Astrocyte (in vitro differentiated cells and primary cell): ENCODE measurements around the gene KLF15. TPM values are rescaled to one million over a fixed set of nuclear protein-coding genes. Genes with fewer than 3 reads are reported as not detected.

ENCODE experiments used
- DNase-seq: peaks from one replicate; pipeline ENCODE4 v3.0.0-alpha.2; 2010; ENCODE audit warnings: low read depth
- FAIRE-seq: peaks from 2 replicates; lab custom pipeline; 2011; peaks lifted over from hg19 to GRCh38; lab: Jason Lieb, UNC
- H2AFZ ChIP-seq: 2 replicates; pipeline ENCODE4 v1.6.0; 2012; ENCODE audit warnings: low read depth, low read length, inconsistent platforms
- H3K27ac ChIP-seq: 2 replicates; pipeline ENCODE4 v1.5.1; 2011; ENCODE audit warnings: low read depth, low read length, inconsistent platforms
- H3K27me3 ChIP-seq: 2 replicates; pipeline ENCODE4 v1.6.0; 2011; ENCODE audit warnings: low read length, inconsistent platforms; ENCODE audit not compliant: insufficient read depth
- H3K36me3 ChIP-seq: 2 replicates; pipeline ENCODE4 v1.5.1; 2011; ENCODE audit warnings: low read length, inconsistent platforms; ENCODE audit not compliant: insufficient read depth
- H3K4me1 ChIP-seq: 2 replicates; pipeline ENCODE4 v1.5.1; 2011; ENCODE audit warnings: low read length, inconsistent platforms; ENCODE audit not compliant: insufficient read depth
- H3K4me2 ChIP-seq: 2 replicates; pipeline ENCODE4 v1.6.0; 2012; ENCODE audit warnings: low read length, inconsistent platforms
- H3K4me3 ChIP-seq: 2 replicates; pipeline ENCODE4 v1.5.1; 2011; ENCODE audit warnings: low read depth, mild to moderate bottlenecking, low read length, inconsistent platforms; ENCODE audit not compliant: insufficient read depth
- H3K79me2 ChIP-seq: 2 replicates; pipeline ENCODE4 v1.6.0; 2012; ENCODE audit warnings: mild to moderate bottlenecking, low read length, inconsistent platforms; ENCODE audit not compliant: insufficient read depth
- H3K9ac ChIP-seq: 2 replicates; pipeline ENCODE4 v1.6.0; 2012; ENCODE audit warnings: mild to moderate bottlenecking, low read length, inconsistent platforms
- H3K9me3 ChIP-seq: 2 replicates; pipeline ENCODE4 v1.5.1; 2012; ENCODE audit warnings: low read depth, mild to moderate bottlenecking, low read length, inconsistent platforms; ENCODE audit not compliant: insufficient read depth
- H4K20me1 ChIP-seq: 2 replicates; pipeline ENCODE4 v1.6.0; 2012; ENCODE audit warnings: low read length, inconsistent platforms; ENCODE audit not compliant: insufficient read depth
- H3K27ac Mint-ChIP-seq: one replicate; pipeline ENCODE4 v1.8.0; 2021; ENCODE audit warnings: mild to moderate bottlenecking, mixed read lengths; ENCODE audit not compliant: unreplicated experiment
- H3K27me3 Mint-ChIP-seq: one replicate; pipeline ENCODE4 v1.8.0; 2021; ENCODE audit warnings: low read depth, mixed read lengths; ENCODE audit not compliant: unreplicated experiment
- H3K36me3 Mint-ChIP-seq: one replicate; pipeline ENCODE4 v1.8.0; 2021; ENCODE audit warnings: low read depth, mixed read lengths; ENCODE audit not compliant: unreplicated experiment
- H3K4me1 Mint-ChIP-seq: one replicate; pipeline ENCODE4 v1.8.0; 2021; ENCODE audit warnings: low read depth, mixed read lengths; ENCODE audit not compliant: unreplicated experiment
- H3K4me3 Mint-ChIP-seq: one replicate; pipeline ENCODE4 v1.8.0; 2021; ENCODE audit warnings: mild to moderate bottlenecking, moderate library complexity, mixed read lengths; ENCODE audit not compliant: unreplicated experiment
- H3K9me3 Mint-ChIP-seq: one replicate; pipeline ENCODE4 v1.8.0; 2021; ENCODE audit warnings: mild to moderate bottlenecking, mixed read lengths; ENCODE audit not compliant: unreplicated experiment
- CTCF ChIP-seq: IDR thresholded peaks from 2 replicates; pipeline ENCODE4 v1.5.1; 2011; ENCODE audit warnings: low read depth, mild to moderate bottlenecking, inconsistent platforms, low read length, moderate library complexity; ENCODE audit not compliant: insufficient read depth
- EZH2 ChIP-seq: IDR thresholded peaks from 2 replicates; pipeline ENCODE4 v1.6.1; 2012; ENCODE audit warnings: mild to moderate bottlenecking, low read length, inconsistent platforms; ENCODE audit not compliant: insufficient read depth
- total RNA-seq: library from RNA; stranded (reverse); gene quantifications from 2 replicates; pipeline ENCODE4 v1.2.1, GENCODE V29; 2021

The KLF15 gene
- total RNA-seq, 1 donor from 2014 or later: 0.34 TPM

GRCh38 chr3:126349071-126349470 lies 8.1 kb downstream of the KLF15 start:
- no peak for DNase-seq
- Histone ChIP-seq H3K36me3 (no peaks in the 10 kb centered on the region), H4K20me1 (no peaks in the 10 kb centered on the region), H3K27me3 (no peaks in the 10 kb centered on the region), H2AFZ (no peak overlapping the region), H3K27ac (no peak overlapping the region), H3K4me3 (no peak overlapping the region), H3K79me2 (no peaks in the 10 kb centered on the region), H3K9me3 (no peaks in the 10 kb centered on the region), H3K9ac (no peak overlapping the region), H3K4me2 (no peak overlapping the region), H3K4me1 (no peaks in the 10 kb centered on the region)
- Mint-ChIP-seq H3K36me3 (no peaks in the 10 kb centered on the region), H3K9me3 (no peaks in the 10 kb centered on the region), H3K27me3 (peaks cover 22% of the 10 kb centered on the region), H3K27ac (no peak overlapping the region), H3K4me3 (no peak overlapping the region), H3K4me1 (no peaks in the 10 kb centered on the region)
- TF ChIP-seq EZH2: no peak
- TF ChIP-seq CTCF: no peak
- no peak for FAIRE-seq

- no peak for FAIRE-seq
- Mint-ChIP-seq H3K9me3 (no peaks in the 10 kb centered on the region), H3K4me3 (no peak overlapping the region), H3K27ac (no peak overlapping the region), H3K27me3 (peaks cover 22% of the 10 kb centered on the region), H3K36me3 (no peaks in the 10 kb centered on the region), H3K4me1 (no peaks in the 10 kb centered on the region)
- Histone ChIP-seq H3K4me1 (no peaks in the 10 kb centered on the region), H3K79me2 (no peaks in the 10 kb centered on the region), H4K20me1 (no peaks in the 10 kb centered on the region), H3K27me3 (no peaks in the 10 kb centered on the region), H3K4me2 (no peak overlapping the region), H3K36me3 (no peaks in the 10 kb centered on the region), H2AFZ (no peak overlapping the region), H3K9ac (no peak overlapping the region), H3K27ac (no peak overlapping the region), H3K4me3 (no peak overlapping the region), H3K9me3 (no peaks in the 10 kb centered on the region)
- no peak for DNase-seq
- TF ChIP-seq CTCF (no peak), EZH2 (no peak)
These were observed 8.8 kb downstream of the KLF15 start for GRCh38 chr3:126348308-126348920.

- Mint-ChIP-seq H3K4me3 (no peak overlapping the region), H3K36me3 (no peaks in the 10 kb centered on the region), H3K9me3 (no peaks in the 10 kb centered on the region), H3K27ac (no peak overlapping the region), H3K4me1 (no peaks in the 10 kb centered on the region), H3K27me3 (peaks cover 20% of the 10 kb centered on the region)
- H3K9me3 ChIP-seq: no peaks in the 10 kb centered on the region
- no peaks in the 10 kb centered on the region for H3K36me3 ChIP-seq
- no peaks in the 10 kb centered on the region for H3K4me1 ChIP-seq
- no peak overlapping the region for H3K27ac ChIP-seq
- no peaks in the 10 kb centered on the region for H3K27me3 ChIP-seq
- no peak for DNase-seq
- H3K79me2 ChIP-seq: no peaks in the 10 kb centered on the region
- no peak overlapping the region for H3K9ac ChIP-seq
- no peak for FAIRE-seq
- H2AFZ ChIP-seq: no peak overlapping the region
- no peak overlapping the region for H3K4me3 ChIP-seq
- TF ChIP-seq CTCF (no peak), EZH2 (no peak)
- no peak overlapping the region for H3K4me2 ChIP-seq
- H4K20me1 ChIP-seq: no peaks in the 10 kb centered on the region
These were observed 9.6 kb downstream of the KLF15 start for GRCh38 chr3:126347543-126348161.
